GM13977 (cell line): ENCODE data around the gene CA9.

ENCODE experiments used
- DNase-seq: peaks from one replicate; pipeline ENCODE4 v3.0.0; 2012; ENCODE audit warnings: low spot score
- CTCF ChIP-seq: IDR thresholded peaks from 2 replicates; pipeline ENCODE4 v1.5.1; 2012; ENCODE audit warnings: mild to moderate bottlenecking, control low read depth; ENCODE audit not compliant: insufficient read depth; ENCODE audit errors: extremely low read depth, missing control alignments
- in situ Hi-C: fragments of 300-500 bp; cut with MboI; formaldehyde crosslinking; loops from one replicate; pipeline ENCODE4 v1.12.0; 2022; ENCODE audit warnings: low sequenced_read_pairs, low pct_unique_long_range_greater_than_20kb, mixed read lengths, inconsistent platforms; ENCODE audit not compliant: unreplicated experiment

CA9 gene

GRCh38 chr9:35717132-35717870, 43.6 kb downstream of the CA9 start:
- DNase-seq = no peak
- in situ Hi-C loops = no loop called here
- TF ChIP-seq CTCF = no peak

- in situ Hi-C loops = no loop called here
- no peak for DNase-seq
- TF ChIP-seq CTCF = no peak
Measured at GRCh38 chr9:35718721-35719511, 45.2 kb downstream of the CA9 start.

- in situ Hi-C loops = no loop called here
- DNase-seq = no peak
- no peak for TF ChIP-seq CTCF
Measured at GRCh38 chr9:35719546-35719945, 45.8 kb downstream of the CA9 start.

GRCh38 chr9:35723426-35723825, 49.7 kb downstream of the CA9 start:
- no peak for TF ChIP-seq CTCF
- no peak for DNase-seq
- in situ Hi-C loops = loop anchor here (10.0 kb wide), 1 partner anchor 59 kb away; the partner anchor contains the start of gene ARHGEF39

- no peak for TF ChIP-seq CTCF
- in situ Hi-C loops = loop anchor here (10.0 kb wide), 1 partner anchor 59 kb away; the partner anchor contains the start of gene ARHGEF39
- DNase-seq = no peak
Measured at GRCh38 chr9:35723908-35724307, 50.2 kb downstream of the CA9 start.

GRCh38 chr9:35725362-35725761, 51.6 kb downstream of the CA9 start:
- no peak for TF ChIP-seq CTCF
- DNase-seq = no peak
- in situ Hi-C loops = loop anchor here (10.0 kb wide), 1 partner anchor 61 kb away; the partner anchor contains the start of gene ARHGEF39
